ENCODE measurements around the gene TCTA. TPM values are rescaled to one million over a fixed set of nuclear protein-coding genes. Genes with fewer than 3 reads are reported as not detected.

Gene TCTA
- total RNA-seq, 1 experiment from 2014 or later = 26.6 TPM

DNA sequence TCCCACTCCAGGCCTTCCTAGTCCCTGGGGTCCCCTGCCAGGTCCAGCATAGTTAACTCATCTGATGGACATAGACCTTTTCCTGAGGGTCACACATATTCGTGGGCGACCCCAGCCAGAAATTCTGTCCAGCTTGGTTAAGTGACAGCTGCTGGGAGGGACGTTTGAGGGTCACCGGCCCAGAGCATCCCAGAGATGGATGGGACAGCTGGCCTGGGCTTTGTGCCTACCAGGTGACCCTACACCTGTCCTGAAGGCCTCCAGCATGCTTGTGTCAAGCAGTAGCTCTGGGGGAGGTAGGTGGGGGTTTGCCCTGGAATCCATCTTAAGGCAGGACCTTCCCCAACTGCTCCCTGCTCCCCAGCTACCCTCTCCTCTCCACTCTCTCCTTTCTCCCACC lies 48.7 kb downstream of the TCTA start:
- DNase-seq (ENCODE audit: low spot score) = no peak

DNA sequence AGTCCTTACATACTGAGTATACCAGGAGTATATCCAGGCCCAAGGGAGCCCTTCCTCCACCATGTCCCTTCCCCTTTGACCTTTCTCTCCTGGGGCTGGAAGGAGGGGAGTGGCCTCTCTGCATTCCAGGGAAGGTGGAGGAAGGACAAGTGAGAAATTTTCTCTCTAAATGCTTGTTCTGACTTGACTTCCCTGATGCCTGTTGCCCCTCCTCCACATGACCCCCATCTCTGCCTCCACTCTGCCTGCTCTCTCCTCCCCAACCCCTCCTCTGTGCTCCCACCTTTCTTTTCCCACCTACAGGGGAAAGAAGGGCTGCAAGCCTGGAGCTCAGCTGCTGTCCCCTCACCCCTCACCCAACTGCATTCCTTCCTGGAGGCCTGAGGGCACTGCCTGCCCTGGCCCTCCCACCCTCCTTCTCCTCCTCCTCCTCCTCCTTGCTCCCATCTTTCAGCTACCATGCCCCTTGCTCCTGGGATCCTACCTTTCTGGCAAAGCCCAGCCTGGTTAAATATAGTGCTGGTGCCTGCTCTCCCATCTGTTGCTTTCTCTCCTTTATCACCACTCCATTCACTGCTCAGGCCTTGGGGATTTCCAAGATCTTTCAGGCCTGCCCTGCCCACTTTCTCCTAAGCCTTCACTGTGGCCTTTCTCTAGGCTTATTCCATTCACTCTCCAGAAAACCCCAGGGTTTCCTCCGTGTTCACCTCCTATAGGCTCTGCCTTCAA lies 49.4 kb downstream of the TCTA start:
- no peak for DNase-seq (ENCODE audit: low spot score)

DNA sequence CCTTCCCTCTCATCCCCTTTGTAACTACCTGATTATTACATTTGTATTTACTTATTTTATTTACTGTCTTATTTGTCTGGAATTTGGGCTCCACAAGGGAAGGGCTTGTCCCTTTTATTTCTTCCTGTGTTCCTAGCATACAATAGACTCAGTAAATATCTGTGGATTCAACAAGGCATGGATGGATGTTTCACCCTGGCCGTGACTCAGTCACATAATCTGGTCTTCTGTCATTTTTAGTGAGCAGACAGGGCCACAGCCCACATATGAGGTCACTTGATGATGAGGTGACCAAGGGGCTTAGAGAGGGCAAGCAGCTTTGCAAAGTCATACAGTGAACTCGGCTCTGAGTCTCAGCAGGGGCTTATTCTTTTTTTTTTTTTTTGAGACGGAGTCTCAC lies 50.0 kb downstream of the TCTA start:
- no peak for DNase-seq (ENCODE audit: low spot score)

DNA sequence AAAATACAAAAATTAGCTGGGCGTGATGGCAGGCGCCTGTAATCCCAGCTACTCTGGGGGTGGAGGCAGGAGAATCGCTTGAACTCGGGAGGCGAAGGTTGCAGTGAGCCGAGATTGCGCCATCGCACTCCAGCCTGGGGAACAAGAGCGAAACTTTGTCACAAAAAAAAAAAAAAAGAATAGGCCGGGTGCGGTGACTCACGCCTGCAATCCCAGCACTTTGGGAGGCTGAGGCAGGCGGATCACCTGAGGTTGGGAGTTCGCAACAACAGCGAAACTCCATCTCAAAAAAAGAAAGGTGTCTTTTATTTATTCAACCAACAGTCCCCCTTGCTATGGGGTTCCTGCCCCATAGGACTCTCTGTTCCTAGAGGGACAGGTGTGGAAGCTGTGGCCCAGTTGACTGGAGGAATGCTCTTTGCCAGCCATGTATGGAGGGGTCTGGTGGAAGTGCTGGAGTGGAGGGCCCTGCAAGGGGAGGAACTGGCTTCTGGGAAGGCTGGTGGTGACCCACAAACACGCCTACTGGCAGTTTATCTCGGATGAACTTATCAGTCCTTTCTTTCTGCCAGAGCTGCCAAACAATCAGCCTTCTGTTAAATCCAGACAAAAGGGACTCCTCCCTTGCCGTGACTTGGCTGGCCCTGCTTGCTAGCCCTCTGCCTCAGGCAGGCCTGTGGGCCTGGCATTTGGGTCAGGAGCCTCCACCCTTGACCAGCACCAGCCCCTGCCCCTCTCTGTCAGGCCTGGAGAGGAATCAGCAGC lies 53.2 kb downstream of the TCTA start:
- no peak for DNase-seq (ENCODE audit: low spot score)

Other genes starting within 250 kb of the TCTA start
- 12.4 and 19.5 TPM in 2 replicates for gene CCDC71, start 246.1 kb upstream of the TCTA start, total RNA-seq (2014; rRNA removed; shearing (Covaris generic))
- gene KLHDC8B, start 240.8 kb upstream of the TCTA start, total RNA-seq (2014; rRNA removed; shearing (Covaris generic)) = 0.42 TPM in 1 of 2 replicates, not detected in the other
- 1.3 and 3.8 TPM in 2 replicates for gene C3orf62, start 135.2 kb upstream of the TCTA start, total RNA-seq (2014; rRNA removed; shearing (Covaris generic))
- gene USP4, start 72.4 kb upstream of the TCTA start, total RNA-seq (2014; rRNA removed; shearing (Covaris generic)) = 8.0 and 14.7 TPM in 2 replicates
- gene GPX1, start 54.1 kb upstream of the TCTA start, total RNA-seq (2014; rRNA removed; shearing (Covaris generic)) = 500 and 516 TPM in 2 replicates
- gene RHOA, start 447 bp upstream of the TCTA start, total RNA-seq (2014; rRNA removed; shearing (Covaris generic)) = 199 and 229 TPM in 2 replicates
- gene AMT, start 10.1 kb downstream of the TCTA start, total RNA-seq (2014; rRNA removed; shearing (Covaris generic)) = 0.97 and 3.9 TPM in 2 replicates
- gene NICN1, start 16.9 kb downstream of the TCTA start, total RNA-seq (2014; rRNA removed; shearing (Covaris generic)) = 2.5 and 8.2 TPM in 2 replicates
- gene DAG1, start 57.8 kb downstream of the TCTA start, total RNA-seq (2014; rRNA removed; shearing (Covaris generic)) = 64.2 and 72.9 TPM in 2 replicates
- gene BSN, start 142.1 kb downstream of the TCTA start, total RNA-seq (2014; rRNA removed; shearing (Covaris generic)) = not detected in 2 replicates

Measured in HT-29 (cell line).